ENCODE measurements around the gene JPH4.
A peak's percentile ranks its signal among the peaks of the same experiment; 100 is the strongest.

JPH4 gene

DNA sequence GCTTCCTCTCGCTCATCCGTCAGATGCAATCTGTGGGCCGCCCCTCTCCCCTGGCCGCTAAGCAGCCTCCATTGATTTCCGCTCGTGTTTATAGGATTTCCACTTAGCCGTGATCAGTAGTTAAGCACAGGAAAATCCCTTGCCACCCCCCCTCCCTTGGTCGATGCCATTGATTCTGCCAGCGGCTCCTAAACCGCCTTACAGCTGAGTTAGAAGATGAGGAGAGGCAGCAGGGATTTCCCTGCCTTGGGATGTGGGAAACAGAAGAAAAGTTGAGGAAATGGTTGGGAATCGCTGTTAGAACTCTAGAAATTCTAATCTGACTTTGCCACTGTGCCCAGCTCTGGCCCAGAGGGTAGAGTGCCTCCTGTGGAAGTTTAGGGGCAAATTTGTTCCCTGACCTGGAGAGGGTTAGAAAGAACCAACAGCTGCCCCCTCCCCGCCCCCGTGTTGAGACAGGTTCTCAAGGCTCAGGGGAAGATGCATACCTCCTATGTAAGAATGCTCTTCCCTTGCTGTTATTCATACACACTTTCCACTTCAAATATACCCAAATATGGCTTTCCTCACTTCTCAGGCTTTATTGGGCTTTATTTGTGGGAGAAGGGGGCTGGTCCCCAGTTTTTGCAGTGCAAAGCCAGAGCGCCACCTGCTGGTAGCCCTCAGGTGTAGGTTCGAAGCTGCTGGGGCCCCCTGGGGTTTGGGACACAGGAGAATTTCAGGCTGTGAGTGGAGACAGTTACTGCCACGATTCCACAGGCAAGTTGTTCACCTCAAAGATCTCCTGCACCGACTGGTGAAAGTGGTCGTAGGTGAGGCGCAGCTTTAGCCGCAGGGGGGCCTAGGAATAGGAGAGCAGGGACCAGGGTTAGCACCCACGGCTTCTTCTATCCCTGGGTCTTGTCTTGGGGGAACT lies 19.3 kb downstream of the JPH4 start:
- TF ChIP-seq, protein P1, sequence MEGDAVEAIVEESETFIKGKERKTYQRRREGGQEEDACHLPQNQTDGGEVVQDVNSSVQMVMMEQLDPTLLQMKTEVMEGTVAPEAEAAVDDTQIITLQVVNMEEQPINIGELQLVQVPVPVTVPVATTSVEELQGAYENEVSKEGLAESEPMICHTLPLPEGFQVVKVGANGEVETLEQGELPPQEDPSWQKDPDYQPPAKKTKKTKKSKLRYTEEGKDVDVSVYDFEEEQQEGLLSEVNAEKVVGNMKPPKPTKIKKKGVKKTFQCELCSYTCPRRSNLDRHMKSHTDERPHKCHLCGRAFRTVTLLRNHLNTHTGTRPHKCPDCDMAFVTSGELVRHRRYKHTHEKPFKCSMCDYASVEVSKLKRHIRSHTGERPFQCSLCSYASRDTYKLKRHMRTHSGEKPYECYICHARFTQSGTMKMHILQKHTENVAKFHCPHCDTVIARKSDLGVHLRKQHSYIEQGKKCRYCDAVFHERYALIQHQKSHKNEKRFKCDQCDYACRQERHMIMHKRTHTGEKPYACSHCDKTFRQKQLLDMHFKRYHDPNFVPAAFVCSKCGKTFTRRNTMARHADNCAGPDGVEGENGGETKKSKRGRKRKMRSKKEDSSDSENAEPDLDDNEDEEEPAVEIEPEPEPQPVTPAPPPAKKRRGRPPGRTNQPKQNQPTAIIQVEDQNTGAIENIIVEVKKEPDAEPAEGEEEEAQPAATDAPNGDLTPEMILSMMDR (IDR thresholded peaks at IDR 0.05; ENCODE audit: insufficient read depth, low read depth, low read length, missing control alignments): peak; percentile 93
- no peak overlapping the region for H3K4me3 ChIP-seq (ENCODE audit: low read depth, low read length)
- DNase-seq (ENCODE audit: low read depth): peak; percentile 81

DNA sequence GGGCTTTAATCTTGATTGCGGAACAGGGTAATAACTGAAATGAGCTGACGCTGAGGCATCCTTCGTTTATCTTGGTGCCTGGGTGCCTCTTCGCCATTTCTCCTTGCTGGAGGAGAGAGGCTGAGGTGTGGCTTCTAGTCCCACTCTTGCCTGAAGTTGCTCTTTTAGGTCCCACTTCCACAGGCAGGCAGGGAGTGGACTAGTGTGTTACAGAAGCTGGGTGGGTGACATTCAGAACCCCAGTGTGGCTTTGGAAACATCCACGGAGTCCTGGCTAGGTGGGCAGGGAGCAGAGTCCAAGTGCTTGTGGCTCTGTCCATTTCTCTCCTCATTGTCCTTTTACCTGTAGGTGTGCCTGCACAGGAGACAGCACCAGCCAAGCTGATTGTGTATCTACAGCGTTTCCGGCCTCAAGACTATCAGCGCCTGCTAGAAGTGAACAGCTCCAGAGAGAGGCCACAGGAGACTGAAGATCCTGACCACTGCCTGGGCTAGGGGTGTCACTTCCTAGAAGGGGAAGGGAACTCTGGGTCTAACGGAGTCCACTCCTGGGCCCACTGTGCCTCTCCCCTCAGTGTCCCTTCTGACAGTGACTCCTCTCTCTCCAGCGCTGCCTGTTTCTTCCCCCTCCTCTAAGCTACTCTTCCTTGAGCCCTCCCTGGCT lies 20.1 kb downstream of the JPH4 start:
- DNase-seq (ENCODE audit: low read depth): no peak
- TF ChIP-seq, protein P1 (IDR thresholded peaks at IDR 0.05; ENCODE audit: insufficient read depth, low read depth, low read length, missing control alignments): no peak
- no peak overlapping the region for H3K4me3 ChIP-seq (ENCODE audit: low read depth, low read length)

DNA sequence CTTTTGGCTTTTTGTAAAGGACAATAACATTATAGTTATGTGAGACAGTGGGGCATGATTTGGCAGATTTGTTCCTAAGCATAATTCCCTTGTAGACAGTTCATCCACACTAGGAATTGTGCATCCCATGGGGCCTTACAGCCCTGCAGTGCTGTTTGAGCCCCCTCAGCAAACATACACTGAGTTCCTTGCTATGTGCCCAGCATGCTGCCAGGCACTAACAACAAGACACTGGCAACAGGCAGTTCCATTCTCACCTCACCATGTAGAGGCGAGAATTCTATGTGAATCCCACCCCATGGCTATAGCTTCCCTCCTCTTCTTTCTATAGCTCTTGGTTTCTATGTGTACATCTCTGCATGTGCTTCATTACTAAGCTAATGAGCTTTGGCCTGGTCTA lies 20.6 kb downstream of the JPH4 start:
- DNase-seq (ENCODE audit: low read depth): no peak
- peak overlapping the region; percentile 86 for H3K4me3 ChIP-seq (ENCODE audit: low read depth, low read length)
- TF ChIP-seq, protein P1 (IDR thresholded peaks at IDR 0.05; ENCODE audit: insufficient read depth, low read depth, low read length, missing control alignments): no peak

DNA sequence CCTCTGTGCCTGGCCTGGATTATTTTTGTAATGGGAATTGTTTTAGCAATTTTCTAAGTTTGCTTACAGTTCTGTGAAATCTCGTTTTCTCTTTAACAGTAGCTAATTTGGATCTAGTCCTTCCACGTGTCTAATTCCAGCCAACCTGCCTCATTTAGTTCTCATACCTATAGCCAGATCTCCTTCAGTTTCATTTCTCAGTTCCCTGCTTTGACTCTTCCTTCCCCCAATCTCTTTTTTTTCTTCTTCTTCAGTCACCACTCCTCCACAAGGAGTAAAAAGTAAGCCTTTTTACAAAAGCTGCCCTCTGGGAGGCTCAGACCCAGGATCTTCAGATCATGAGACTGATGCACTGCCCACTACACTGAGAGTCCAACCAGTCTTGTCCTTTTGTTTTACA lies 21.1 kb downstream of the JPH4 start:
- peak; percentile 41 for DNase-seq (ENCODE audit: low read depth)
- H3K4me3 ChIP-seq (ENCODE audit: low read depth, low read length): peak overlapping the region; percentile 86
- TF ChIP-seq, protein P1 (IDR thresholded peaks at IDR 0.05; ENCODE audit: insufficient read depth, low read depth, low read length, missing control alignments): no peak

DNA sequence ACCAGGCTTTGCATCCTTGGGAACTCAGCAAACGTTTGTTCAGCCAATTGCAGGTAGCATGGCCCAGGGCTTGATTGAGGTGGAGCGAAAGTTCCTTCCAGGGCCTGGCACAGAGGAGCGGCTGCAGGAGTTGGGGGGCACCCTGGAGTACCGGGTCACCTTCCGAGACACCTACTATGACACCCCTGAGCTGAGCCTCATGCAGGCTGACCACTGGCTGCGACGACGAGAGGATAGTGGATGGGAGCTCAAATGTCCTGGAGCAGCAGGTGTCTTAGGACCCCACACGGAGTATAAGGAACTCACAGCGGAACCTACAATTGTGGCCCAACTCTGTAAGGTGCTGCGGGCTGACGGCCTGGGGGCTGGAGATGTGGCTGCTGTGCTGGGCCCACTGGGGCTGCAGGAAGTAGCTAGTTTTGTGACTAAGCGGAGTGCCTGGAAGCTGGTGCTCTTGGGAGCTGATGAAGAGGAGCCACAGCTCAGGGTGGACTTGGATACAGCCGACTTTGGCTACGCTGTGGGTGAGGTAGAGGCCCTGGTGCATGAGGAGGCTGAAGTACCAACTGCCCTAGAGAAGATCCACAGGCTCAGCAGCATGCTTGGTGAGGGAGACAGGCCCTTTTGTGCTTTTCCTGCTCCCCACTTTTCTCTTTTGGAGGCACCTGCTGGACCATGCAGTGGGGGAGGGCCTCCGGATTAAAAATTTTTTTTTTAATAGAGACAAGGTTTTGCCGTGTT lies 21.7 kb downstream of the JPH4 start:
- peak; percentile 45 for DNase-seq (ENCODE audit: low read depth)
- H3K4me3 ChIP-seq (ENCODE audit: low read depth, low read length): peak overlapping the region; percentile 86
- TF ChIP-seq, protein P1 (IDR thresholded peaks at IDR 0.05; ENCODE audit: insufficient read depth, low read depth, low read length, missing control alignments): no peak

DNA sequence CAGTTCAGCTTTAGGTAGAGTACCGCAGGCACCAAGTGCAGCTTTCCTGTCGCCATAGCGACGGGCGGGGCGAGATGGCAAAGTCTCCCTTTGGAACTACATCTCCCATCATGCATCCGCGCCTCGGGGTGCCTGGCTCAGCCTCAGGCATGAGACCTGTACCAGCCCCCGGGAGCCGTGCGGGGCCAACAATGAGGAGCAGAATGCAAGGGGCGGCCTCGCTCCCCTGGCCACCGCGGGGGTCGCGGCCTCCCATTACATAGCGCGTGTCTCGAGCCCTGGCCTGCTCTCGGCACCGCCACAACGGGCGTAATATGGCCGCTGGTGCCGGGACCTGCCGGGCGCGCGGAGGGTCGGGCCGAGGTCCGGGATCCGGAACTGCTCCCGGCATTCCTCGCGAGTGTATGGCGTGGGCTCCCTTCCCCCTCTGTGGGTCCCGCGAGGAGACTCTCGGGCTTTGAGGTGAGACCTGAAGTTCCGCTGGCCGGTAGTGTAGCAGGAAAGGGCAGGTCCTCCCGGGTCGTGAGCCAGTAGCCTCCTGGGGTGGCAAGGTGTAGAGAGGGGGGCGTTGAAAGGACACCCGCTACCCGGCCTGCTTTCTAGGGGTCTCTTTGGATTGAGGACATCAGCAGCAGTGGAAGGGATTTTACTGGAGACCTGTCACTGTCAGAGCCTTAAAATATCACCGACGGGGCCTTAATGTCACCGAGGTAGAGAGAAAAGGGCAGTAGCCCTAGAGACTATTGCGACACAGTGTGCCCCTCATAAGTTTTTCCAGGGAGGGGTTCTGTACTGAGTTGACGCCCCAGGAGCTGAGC lies 22.5 kb downstream of the JPH4 start, which contains the start of gene THTPA:
THTPA (plus strand) TSS at position 390 of the 818 bp plus-strand sequence. CDS start 487 bp downstream, outside the sequence.
- peak within 1 kb of the TSS; percentile 86 for H3K4me3 ChIP-seq (ENCODE audit: low read depth, low read length)
- TF ChIP-seq, protein P1 (IDR thresholded peaks at IDR 0.05; ENCODE audit: insufficient read depth, low read depth, low read length, missing control alignments): no peak
- DNase-seq (ENCODE audit: low read depth): peak; percentile 95
